ENCODE results near the gene TRIM15. TPM values are rescaled to one million over a fixed set of nuclear protein-coding genes. Genes with fewer than 3 reads are reported as not detected.

The TRIM15 gene
- total RNA-seq, 1 experiment from 2014 or later = 0.20 TPM

DNA sequence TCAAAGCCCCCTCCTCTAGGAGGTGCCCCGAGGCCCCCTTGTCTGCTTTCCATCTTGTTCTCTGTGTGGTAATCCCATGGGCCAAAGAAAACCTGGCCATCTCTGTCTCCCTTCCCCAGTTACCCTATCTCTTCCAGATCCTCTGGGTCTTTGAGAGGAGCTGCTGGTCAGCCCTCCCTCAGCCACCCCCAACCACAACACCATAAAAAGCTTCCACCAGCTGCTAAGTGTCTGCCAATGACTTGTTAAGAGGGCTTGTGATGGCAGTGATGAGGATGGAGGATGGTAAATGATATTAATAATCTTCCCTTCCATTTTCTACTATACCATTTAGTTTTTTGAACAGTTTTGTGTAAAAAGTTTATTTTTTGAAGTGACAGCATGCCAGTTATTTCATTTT is 32.6 kb downstream of the TRIM15 start:
- Mint-ChIP-seq H3K9me3 (no peaks in the 10 kb centered on the region), H3K4me1 (peaks cover 3 to 5% of the 10 kb centered on the region in 2 experiments; a peak in 3 of 4 replicates), H3K27me3 (ENCODE audit: low read depth) (no peaks in the 10 kb centered on the region), H3K36me3 (ENCODE audit: insufficient read depth in 1 of 3, low read depth in 3 of 3) (peaks cover 17 to 78% (median 53%) of the 10 kb centered on the region in 3 experiments; a peak in 6 of 7 replicates), H3K27ac (no peak overlapping the region), H3K4me3 (no peak overlapping the region)
- Histone ChIP-seq H3K27me3 (ENCODE audit: insufficient read depth, low read length) (no peaks in the 10 kb centered on the region), H3K4ac (ENCODE audit: low read depth, low read length) (no peak overlapping the region), H3K27ac (ENCODE audit: insufficient read length, low read depth, low read length) (no peak overlapping the region), H4K91ac (ENCODE audit: insufficient read length, low read depth, low read length) (no peak overlapping the region), H2AFZ (ENCODE audit: low read length) (no peak overlapping the region), H3K79me1 (ENCODE audit: insufficient read depth, low read depth, low read length, poor library complexity, severe bottlenecking) (no peaks in the 10 kb centered on the region), H4K8ac (replicated peaks; ENCODE audit: insufficient read length, low read depth, low read length) (no peak overlapping the region), H2BK15ac (ENCODE audit: low read depth, low read length) (no peak overlapping the region), H4K5ac (ENCODE audit: insufficient read length, low read depth, low read length) (no peak overlapping the region), H3K23me2 (ENCODE audit: insufficient read length, low read depth, low read length, poor library complexity, severe bottlenecking) (no peaks in the 10 kb centered on the region), H2BK12ac (ENCODE audit: insufficient read length, low read depth, low read length) (no peak overlapping the region), H2BK5ac (ENCODE audit: insufficient read length, low read length) (no peak overlapping the region), H4K20me1 (ENCODE audit: control insufficient read depth, insufficient read depth, insufficient read length) (no peaks in the 10 kb centered on the region), H2BK120ac (ENCODE audit: low read depth, low read length, poor library complexity, severe bottlenecking) (no peak overlapping the region), H3K4me2 (ENCODE audit: insufficient read depth, insufficient read length, low read length) (no peak overlapping the region), H3K14ac (ENCODE audit: insufficient read depth, low read length) (no peak overlapping the region), H3K9me3 (ENCODE audit: control insufficient read depth, low read depth, low read length) (no peaks in the 10 kb centered on the region), H3K4me1 (ENCODE audit: insufficient read depth, low read length) (no peaks in the 10 kb centered on the region), H3T11ph (ENCODE audit: low read length) (no peak overlapping the region), H3K79me2 (ENCODE audit: insufficient read depth, low read length) (no peaks in the 10 kb centered on the region), H2AK5ac (ENCODE audit: insufficient read length, low read length) (no peak overlapping the region), H3K18ac (ENCODE audit: insufficient read length, low read depth, low read length) (no peak overlapping the region), H3K23ac (ENCODE audit: insufficient read length, low read depth, low read length) (no peak overlapping the region), H3K9ac (ENCODE audit: extremely low read depth, insufficient read length, low read length) (no peak overlapping the region), H2BK20ac (ENCODE audit: low read depth, low read length, poor library complexity, severe bottlenecking) (no peak overlapping the region), H3K56ac (ENCODE audit: insufficient read length, low read depth, low read length) (no peak overlapping the region)
- DNase-seq = no peak
- WGBS (ENCODE audit: extremely low coverage, insufficient read length, low lambda C conversion rate) = no CpG with 5 or more reads among the region's 1 CpG
- TF ChIP-seq, protein P1, sequence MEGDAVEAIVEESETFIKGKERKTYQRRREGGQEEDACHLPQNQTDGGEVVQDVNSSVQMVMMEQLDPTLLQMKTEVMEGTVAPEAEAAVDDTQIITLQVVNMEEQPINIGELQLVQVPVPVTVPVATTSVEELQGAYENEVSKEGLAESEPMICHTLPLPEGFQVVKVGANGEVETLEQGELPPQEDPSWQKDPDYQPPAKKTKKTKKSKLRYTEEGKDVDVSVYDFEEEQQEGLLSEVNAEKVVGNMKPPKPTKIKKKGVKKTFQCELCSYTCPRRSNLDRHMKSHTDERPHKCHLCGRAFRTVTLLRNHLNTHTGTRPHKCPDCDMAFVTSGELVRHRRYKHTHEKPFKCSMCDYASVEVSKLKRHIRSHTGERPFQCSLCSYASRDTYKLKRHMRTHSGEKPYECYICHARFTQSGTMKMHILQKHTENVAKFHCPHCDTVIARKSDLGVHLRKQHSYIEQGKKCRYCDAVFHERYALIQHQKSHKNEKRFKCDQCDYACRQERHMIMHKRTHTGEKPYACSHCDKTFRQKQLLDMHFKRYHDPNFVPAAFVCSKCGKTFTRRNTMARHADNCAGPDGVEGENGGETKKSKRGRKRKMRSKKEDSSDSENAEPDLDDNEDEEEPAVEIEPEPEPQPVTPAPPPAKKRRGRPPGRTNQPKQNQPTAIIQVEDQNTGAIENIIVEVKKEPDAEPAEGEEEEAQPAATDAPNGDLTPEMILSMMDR (conservative IDR thresholded peaks at IDR 0.05) = no peak

Measured in H9 (cell line).